Measurements from ENCODE around the gene TFIP11. TPM values are rescaled to one million over a fixed set of nuclear protein-coding genes. Genes with fewer than 3 reads are reported as not detected.
A peak's percentile ranks its signal among the peaks of the same experiment; 100 is the strongest.

The TFIP11 gene
- total and polyA plus RNA-seq, 12 donors: 25.0 to 73.3 (median 37.2) TPM

- intact Hi-C loops (cut with DNase I): no loop called here
- H3K36me3 ChIP-seq (replicated peaks in 1 of 2): peaks cover 0 to 88% of the 10 kb centered on the region in 2 donors
- H3K27me3 ChIP-seq: no peaks in the 10 kb centered on the region
- H3K4me3 ChIP-seq: no peak overlapping the region
- H3K9me3 ChIP-seq (replicated peaks in 1 of 3): no peaks in the 10 kb centered on the region
- no peak for DNase-seq
- no peaks in the 10 kb centered on the region for H3K4me1 ChIP-seq (replicated peaks in 1 of 2)
- 94 to 100% (median 97%) methylated on average over 2 of the region's 2 CpGs for WGBS, 4 donors
- no peak overlapping the region for H3K27ac ChIP-seq
- TF ChIP-seq CTCF (IDR thresholded peaks at IDR 0.05) (no peak), POLR2A (IDR thresholded peaks at IDR 0.05) (no peak)
Observed at GRCh38 chr22:26470807-26471206, 41.5 kb downstream of the TFIP11 start.

GRCh38 chr22:26466196-26466595, 46.1 kb downstream of the TFIP11 start:
- DNase-seq: no peak
- WGBS, 4 donors: 84 to 96% (median 92%) methylated on average over 5 of the region's 5 CpGs
- TF ChIP-seq CTCF (IDR thresholded peaks at IDR 0.05): no peak
- no peak for TF ChIP-seq POLR2A (IDR thresholded peaks at IDR 0.05)
- intact Hi-C loops (cut with DNase I): loop anchor here in 1 of 2 donors (10.0 kb wide), 1 partner anchor 71 kb away; no protein-coding TSS in a partner anchor
- Histone ChIP-seq H3K4me3 (no peak overlapping the region), H3K27ac (no peak overlapping the region), H3K4me1 (replicated peaks in 1 of 2) (peaks cover 6 to 27% of the 10 kb centered on the region in 2 donors), H3K27me3 (no peaks in the 10 kb centered on the region), H3K36me3 (replicated peaks in 1 of 2) (peaks cover 0 to 80% of the 10 kb centered on the region in 2 donors), H3K9me3 (replicated peaks in 1 of 3) (no peaks in the 10 kb centered on the region)

GRCh38 chr22:26464312-26464711, 48.0 kb downstream of the TFIP11 start:
- intact Hi-C loops (cut with DNase I): loop anchor here (5.0 to 10.0 kb wide), 2 partner anchors 62 to 70 kb away; no protein-coding TSS in a partner anchor
- Histone ChIP-seq H3K9me3 (replicated peaks in 1 of 3) (no peaks in the 10 kb centered on the region), H3K4me3 (no peak overlapping the region), H3K27me3 (no peaks in the 10 kb centered on the region), H3K27ac (peak overlapping the region in 2 of 5 donors; percentile 8 to 55), H3K4me1 (replicated peaks in 1 of 2) (peaks cover 6 to 33% of the 10 kb centered on the region in 2 donors), H3K36me3 (replicated peaks in 1 of 2) (peaks cover 0 to 61% of the 10 kb centered on the region in 2 donors)
- peak in 3 of 7 donors; percentile 8 to 59 (median 38) for DNase-seq
- WGBS, 4 donors: 50 to 78% (median 69%) methylated on average over 2 to 7 of the region's 7 CpGs
- TF ChIP-seq POLR2A (IDR thresholded peaks at IDR 0.05) (no peak), CTCF (IDR thresholded peaks at IDR 0.05) (no peak)

- DNase-seq: peak in 1 of 7 donors; percentile 6
- intact Hi-C loops (cut with DNase I): loop anchor here (5.0 to 10.0 kb wide), 2 partner anchors 61 to 69 kb away; no protein-coding TSS in a partner anchor
- H3K27ac ChIP-seq: peak overlapping the region in 2 of 5 donors; percentile 3 to 55
- peaks cover 0 to 55% of the 10 kb centered on the region in 2 donors for H3K36me3 ChIP-seq (replicated peaks in 1 of 2)
- no peaks in the 10 kb centered on the region for H3K27me3 ChIP-seq
- TF ChIP-seq POLR2A (IDR thresholded peaks at IDR 0.05) (no peak), CTCF (IDR thresholded peaks at IDR 0.05) (no peak)
- H3K4me3 ChIP-seq: no peak overlapping the region
- 49 to 68% (median 65%) methylated on average over 7 to 9 of the region's 9 CpGs for WGBS, 4 donors
- no peaks in the 10 kb centered on the region for H3K9me3 ChIP-seq (replicated peaks in 1 of 3)
- H3K4me1 ChIP-seq (replicated peaks in 1 of 2): peaks cover 6 to 33% of the 10 kb centered on the region in 2 donors
Observed at GRCh38 chr22:26463688-26464087, 48.6 kb downstream of the TFIP11 start.

All from adrenal gland (tissue), 12 donors.